Cardiac muscle cell (in vitro differentiated cells and primary cell): Measurements from ENCODE around the gene STPG4. TPM values are rescaled to one million over a fixed set of nuclear protein-coding genes. Genes with fewer than 3 reads are reported as not detected.

Source experiments
- DNase-seq, 2 donors: peaks; one replicate each; pipeline versions ENCODE4 v3.0.0 to v3.0.0-alpha.2; 2010 to 2017; ENCODE audit warnings: low read depth in 1 of 2, low spot score in 1 of 2
- H3K27ac ChIP-seq: fragments of 200-600 bp; sonication (generic); 2 replicates; pipeline ENCODE4 v1.5.1; 2016
- H3K27me3 ChIP-seq: fragments of 200-600 bp; sonication (generic); 2 replicates; pipeline ENCODE4 v1.6.0; 2016; ENCODE audit warnings: control low read depth
- H3K36me3 ChIP-seq: fragments of 200-600 bp; sonication (generic); 2 replicates; pipeline ENCODE4 v1.5.1; 2016; ENCODE audit warnings: control low read depth
- H3K4me1 ChIP-seq: fragments of 200-600 bp; sonication (generic); 2 replicates; pipeline ENCODE4 v1.8.1; 2017; ENCODE audit warnings: low read depth, mild to moderate bottlenecking, mixed run types
- H3K4me3 ChIP-seq: fragments of 200-600 bp; sonication (generic); 2 replicates; pipeline ENCODE4 v1.5.1; 2016; ENCODE audit warnings: mild to moderate bottlenecking
- H3K9me3 ChIP-seq: fragments of 200-600 bp; sonication (generic); 2 replicates; pipeline ENCODE4 v1.5.1; 2017; ENCODE audit warnings: low read depth, mild to moderate bottlenecking, control low read depth
- CTCF ChIP-seq: IDR thresholded peaks from 2 replicates; pipeline ENCODE4 v1.5.1; 2012; ENCODE audit warnings: low read depth, mild to moderate bottlenecking, low read length
- polyA plus RNA-seq: library from polyadenylated mRNA; unstranded; fragments of >200 nt; fragmentation: Nextera tagmentation; extraction: Ambion mirVana; gene quantifications from 2 replicates; pipeline ENCODE4 v1.2.1, GENCODE V29; 2016
- total RNA-seq: library from RNA; depleted of rRNA; stranded (reverse); fragments of >200 nt; gene quantifications from 2 replicates; pipeline ENCODE4 v1.2.3, GENCODE V29; 2016

Gene STPG4
- total and polyA plus RNA-seq, 2 experiments from 2014 or later, result not detected

DNA sequence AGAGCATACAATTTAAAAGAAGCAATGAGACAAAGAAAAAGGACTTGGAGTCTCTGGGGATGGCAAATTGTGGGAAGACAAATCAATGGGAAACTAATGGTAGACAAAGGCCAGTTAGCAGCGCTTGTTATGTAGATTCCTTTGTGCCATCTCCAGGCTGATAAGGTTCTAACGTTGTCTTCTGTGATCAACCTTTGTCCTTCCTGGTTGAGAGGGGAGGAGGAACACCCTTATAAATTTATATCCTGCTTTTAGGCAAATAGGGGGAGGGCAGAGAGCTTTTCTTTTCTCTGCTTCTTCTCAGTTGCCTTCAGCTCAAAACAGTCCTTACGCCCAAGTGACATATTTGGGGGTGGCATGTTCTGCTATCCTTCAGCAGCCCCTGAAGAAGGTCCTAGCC, 89.8 kb downstream of the STPG4 start:
- no peak for TF ChIP-seq CTCF
- Histone ChIP-seq H3K9me3 (no peaks in the 10 kb centered on the region), H3K27me3 (no peaks in the 10 kb centered on the region), H3K4me1 (peaks cover 34% of the 10 kb centered on the region), H3K27ac (no peak overlapping the region), H3K36me3 (no peaks in the 10 kb centered on the region), H3K4me3 (no peak overlapping the region)
- no peak for DNase-seq

DNA sequence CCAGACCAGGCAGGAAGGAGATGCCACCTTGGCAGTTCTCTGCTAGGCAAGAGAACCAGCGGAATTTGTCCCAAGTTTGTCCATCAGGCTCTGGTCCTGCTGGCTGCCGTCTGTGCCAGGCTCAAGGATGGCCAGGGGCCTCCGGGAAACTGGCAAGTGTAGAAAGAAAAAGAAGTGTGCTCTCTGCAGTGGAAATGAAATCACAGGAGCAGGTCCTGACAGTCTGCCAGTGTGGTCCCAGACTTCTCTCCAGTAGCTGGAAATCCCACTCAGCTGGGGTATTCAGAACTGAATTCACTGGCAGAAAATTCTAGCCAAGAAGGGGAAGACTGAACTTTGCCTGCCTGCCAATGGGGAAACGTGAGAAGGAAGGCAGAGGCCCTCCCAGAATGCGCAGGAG, 91.0 kb downstream of the STPG4 start:
- Histone ChIP-seq H3K36me3 (no peaks in the 10 kb centered on the region), H3K27me3 (no peaks in the 10 kb centered on the region), H3K4me3 (no peak overlapping the region), H3K27ac (no peak overlapping the region), H3K9me3 (no peaks in the 10 kb centered on the region), H3K4me1 (peaks cover 21% of the 10 kb centered on the region)
- DNase-seq, result no peak
- no peak for TF ChIP-seq CTCF

- no peak for TF ChIP-seq CTCF
- H3K27ac ChIP-seq, result no peak overlapping the region
- H3K4me1 ChIP-seq, result peaks cover 18% of the 10 kb centered on the region
- DNase-seq, result no peak
- H3K9me3 ChIP-seq, result no peaks in the 10 kb centered on the region
- H3K36me3 ChIP-seq, result no peaks in the 10 kb centered on the region
- no peak overlapping the region for H3K4me3 ChIP-seq
- H3K27me3 ChIP-seq, result no peaks in the 10 kb centered on the region
These were observed 91.6 kb downstream of the STPG4 start for GRCh38 chr2:47063538-47063930.

DNA sequence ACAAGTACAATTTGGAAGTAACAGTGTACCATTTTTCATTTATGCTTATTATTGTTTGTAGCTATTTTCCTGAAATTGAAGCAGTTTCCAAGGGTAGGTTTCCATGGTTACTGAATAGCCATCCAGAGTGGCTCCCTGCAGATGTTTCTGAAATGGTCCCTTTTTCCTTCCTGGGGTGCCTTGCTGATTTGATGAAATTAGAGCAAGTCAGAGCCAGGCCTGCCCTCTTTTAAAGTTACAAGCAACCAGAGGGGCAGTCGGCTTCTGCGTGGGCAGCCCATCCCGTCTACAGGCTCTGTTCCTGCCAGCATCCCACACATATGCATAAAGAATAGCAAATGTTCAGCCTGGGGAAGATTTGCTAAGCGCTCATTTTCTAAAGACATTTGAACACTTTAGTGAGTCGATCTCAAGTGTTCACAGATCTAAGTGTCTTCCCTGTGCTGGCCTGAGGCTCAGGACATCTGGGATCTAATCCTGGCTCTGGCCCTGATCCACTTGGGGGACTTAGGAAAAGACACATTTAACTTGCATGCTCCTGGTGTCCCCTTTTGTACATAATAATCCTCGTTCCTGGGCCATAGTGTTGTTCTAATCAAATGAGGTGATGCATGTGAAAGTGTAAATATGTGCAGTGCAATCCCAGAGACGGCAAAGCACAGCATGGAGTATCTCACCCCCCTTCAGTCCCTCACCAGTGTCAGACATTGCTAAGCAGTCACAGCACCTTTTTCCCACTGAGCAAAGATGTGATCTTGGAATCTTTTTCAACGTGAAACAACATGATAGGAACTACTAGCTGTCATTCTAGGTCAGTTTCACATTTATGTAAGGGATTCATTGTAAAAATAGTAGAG, 92.2 kb downstream of the STPG4 start:
- TF ChIP-seq CTCF, result no peak
- H3K27me3 ChIP-seq, result no peaks in the 10 kb centered on the region
- DNase-seq, result no peak
- H3K27ac ChIP-seq, result no peak overlapping the region
- H3K9me3 ChIP-seq, result no peaks in the 10 kb centered on the region
- peaks cover 18% of the 10 kb centered on the region for H3K4me1 ChIP-seq
- no peak overlapping the region for H3K4me3 ChIP-seq
- H3K36me3 ChIP-seq, result no peaks in the 10 kb centered on the region

- H3K27me3 ChIP-seq, result no peaks in the 10 kb centered on the region
- no peak for TF ChIP-seq CTCF
- H3K36me3 ChIP-seq, result no peaks in the 10 kb centered on the region
- H3K27ac ChIP-seq, result peak overlapping the region; percentile 52
- no peaks in the 10 kb centered on the region for H3K9me3 ChIP-seq
- DNase-seq, result no peak
- H3K4me1 ChIP-seq, result peaks cover 18% of the 10 kb centered on the region
- no peak overlapping the region for H3K4me3 ChIP-seq
These were observed 93.0 kb downstream of the STPG4 start for GRCh38 chr2:47061944-47062678.
